ENCODE data around the gene TMEM266.

Gene TMEM266

GRCh38 chr15:76189106-76189505, 129.3 kb downstream of the TMEM266 start:
- DNase-seq, result no peak

GRCh38 chr15:76190070-76190564, 130.3 kb downstream of the TMEM266 start:
- no peak for DNase-seq

GRCh38 chr15:76190751-76191538, 131.2 kb downstream of the TMEM266 start:
- DNase-seq, result peak; percentile 43

GRCh38 chr15:76191539-76192244, 131.9 kb downstream of the TMEM266 start:
- DNase-seq, result no peak

GRCh38 chr15:76192715-76193114, 132.9 kb downstream of the TMEM266 start:
- DNase-seq, result no peak

GRCh38 chr15:76193934-76194333, 134.1 kb downstream of the TMEM266 start:
- no peak for DNase-seq

GRCh38 chr15:76195506-76196268, 135.9 kb downstream of the TMEM266 start:
- DNase-seq, result no peak

- no peak for DNase-seq
Measured at GRCh38 chr15:76196269-76197231, 136.8 kb downstream of the TMEM266 start.

GRCh38 chr15:76197703-76198455, 138.1 kb downstream of the TMEM266 start:
- no peak for DNase-seq

- no peak for DNase-seq
Measured at GRCh38 chr15:76198456-76199105, 138.8 kb downstream of the TMEM266 start.

GRCh38 chr15:76199106-76200082, 139.6 kb downstream of the TMEM266 start:
- DNase-seq, result no peak

- no peak for DNase-seq
Measured at GRCh38 chr15:76200083-76200465, 140.3 kb downstream of the TMEM266 start.

- no peak for DNase-seq
Measured at GRCh38 chr15:76200641-76201105, 140.9 kb downstream of the TMEM266 start.

GRCh38 chr15:76201536-76202255, 141.9 kb downstream of the TMEM266 start:
- DNase-seq, result no peak

GRCh38 chr15:76203346-76204108, 143.7 kb downstream of the TMEM266 start:
- no peak for DNase-seq

GRCh38 chr15:76204109-76204845, 144.5 kb downstream of the TMEM266 start:
- no peak for DNase-seq

GRCh38 chr15:76204916-76205460, 145.2 kb downstream of the TMEM266 start:
- DNase-seq, result no peak
